Measurements from ENCODE around the gene SEPHS1. TPM values are rescaled to one million over a fixed set of nuclear protein-coding genes. Genes with fewer than 3 reads are reported as not detected.

Gene SEPHS1
- total RNA-seq, 4 donors from 2014 or later, result 28.9 to 41.3 (median 37.9) TPM

DNA sequence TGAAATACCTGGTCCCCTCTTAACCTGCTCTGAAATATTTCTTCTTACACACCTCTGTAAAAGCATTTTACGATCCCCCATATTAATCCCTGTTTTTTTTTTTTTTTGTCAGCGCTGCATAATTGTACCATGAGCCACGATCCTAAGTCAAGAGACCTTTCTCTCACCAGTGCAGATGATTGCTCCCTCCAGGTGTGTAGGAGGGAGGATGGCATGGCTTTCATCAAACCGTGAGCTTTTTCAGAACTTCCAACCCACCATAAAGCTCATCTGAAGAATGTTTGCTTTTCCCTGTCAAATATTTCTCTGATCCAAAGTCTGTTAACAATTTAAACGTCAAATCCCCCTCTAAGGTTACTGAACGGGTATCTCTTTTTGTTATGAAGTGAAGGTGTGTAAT, 28.2 kb upstream of the SEPHS1 start:
- no peak for DNase-seq (ENCODE audit: low spot score)

DNA sequence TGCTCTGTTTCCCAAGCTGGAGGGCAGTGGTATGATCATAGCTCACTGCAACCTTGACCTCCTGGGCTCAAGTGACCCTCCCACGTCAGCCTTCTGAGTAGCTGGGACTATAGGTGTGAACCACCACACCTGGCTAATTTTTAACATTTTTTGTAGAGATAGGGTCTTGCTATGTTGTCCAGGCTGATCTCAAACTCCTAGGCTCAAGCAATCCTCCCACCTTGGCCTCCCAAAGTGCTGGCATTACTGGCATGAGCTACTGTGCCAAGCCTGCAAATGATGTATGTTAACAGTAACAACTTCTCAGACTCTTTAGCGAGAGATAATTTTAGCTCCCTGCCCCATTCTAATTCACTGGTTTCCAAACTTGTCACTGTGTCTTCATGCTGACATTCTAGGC, 27.7 kb upstream of the SEPHS1 start:
- ATAC-seq (ENCODE audit: low FRiP score) (no peak), DNase-seq (ENCODE audit: low spot score) (no peak)
- TF ChIP-seq, protein P1, sequence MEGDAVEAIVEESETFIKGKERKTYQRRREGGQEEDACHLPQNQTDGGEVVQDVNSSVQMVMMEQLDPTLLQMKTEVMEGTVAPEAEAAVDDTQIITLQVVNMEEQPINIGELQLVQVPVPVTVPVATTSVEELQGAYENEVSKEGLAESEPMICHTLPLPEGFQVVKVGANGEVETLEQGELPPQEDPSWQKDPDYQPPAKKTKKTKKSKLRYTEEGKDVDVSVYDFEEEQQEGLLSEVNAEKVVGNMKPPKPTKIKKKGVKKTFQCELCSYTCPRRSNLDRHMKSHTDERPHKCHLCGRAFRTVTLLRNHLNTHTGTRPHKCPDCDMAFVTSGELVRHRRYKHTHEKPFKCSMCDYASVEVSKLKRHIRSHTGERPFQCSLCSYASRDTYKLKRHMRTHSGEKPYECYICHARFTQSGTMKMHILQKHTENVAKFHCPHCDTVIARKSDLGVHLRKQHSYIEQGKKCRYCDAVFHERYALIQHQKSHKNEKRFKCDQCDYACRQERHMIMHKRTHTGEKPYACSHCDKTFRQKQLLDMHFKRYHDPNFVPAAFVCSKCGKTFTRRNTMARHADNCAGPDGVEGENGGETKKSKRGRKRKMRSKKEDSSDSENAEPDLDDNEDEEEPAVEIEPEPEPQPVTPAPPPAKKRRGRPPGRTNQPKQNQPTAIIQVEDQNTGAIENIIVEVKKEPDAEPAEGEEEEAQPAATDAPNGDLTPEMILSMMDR (IDR thresholded peaks at IDR 0.05), result no peak

More for the DNA sequence above, 28.2 kb upstream of the SEPHS1 start:
- TF ChIP-seq, protein P1 (IDR thresholded peaks at IDR 0.05), result no peak
- no peak for ATAC-seq (ENCODE audit: low FRiP score)

DNA sequence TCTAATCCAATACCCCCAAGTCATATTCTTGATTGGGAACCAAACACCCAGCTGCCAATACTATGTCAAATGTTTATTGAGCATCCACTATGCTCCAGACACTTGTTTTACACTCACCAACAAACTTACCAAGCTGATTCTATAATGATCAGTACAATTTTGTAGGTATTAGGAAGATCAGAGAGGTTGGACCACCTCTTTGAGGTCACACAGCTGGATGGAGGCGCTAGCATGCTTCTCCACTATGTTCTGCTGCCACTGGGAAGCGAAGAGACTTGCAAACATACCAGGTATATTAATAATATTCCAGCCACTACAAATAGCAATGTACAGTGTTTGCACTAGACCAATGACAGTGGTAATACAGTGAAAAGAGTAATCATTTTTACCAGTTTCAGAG, 25.6 kb upstream of the SEPHS1 start:
- TF ChIP-seq, protein P1 (IDR thresholded peaks at IDR 0.05), result no peak
- DNase-seq (ENCODE audit: low spot score) (no peak), ATAC-seq (ENCODE audit: low FRiP score) (no peak)

DNA sequence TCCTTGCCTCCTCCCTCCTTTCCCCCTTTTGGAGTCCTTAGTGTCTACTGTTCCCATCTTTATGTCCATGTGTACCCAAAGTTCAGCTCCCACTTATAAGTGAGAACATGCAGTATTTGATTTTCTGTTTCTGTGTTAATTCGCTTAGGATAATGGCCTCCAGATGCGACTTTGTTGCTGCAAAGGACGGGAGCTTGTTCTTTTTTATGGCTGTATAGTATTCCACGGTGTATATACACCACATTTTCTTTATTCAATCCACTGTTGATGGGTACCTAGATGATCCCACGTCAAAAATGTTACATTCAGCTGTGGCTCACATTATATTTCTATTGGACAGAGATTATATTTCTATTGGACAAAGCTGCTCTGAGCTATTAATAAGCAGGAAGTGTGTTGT, 24.4 kb upstream of the SEPHS1 start:
- ATAC-seq (ENCODE audit: low FRiP score), result no peak
- TF ChIP-seq, protein P1 (IDR thresholded peaks at IDR 0.05), result no peak

DNA sequence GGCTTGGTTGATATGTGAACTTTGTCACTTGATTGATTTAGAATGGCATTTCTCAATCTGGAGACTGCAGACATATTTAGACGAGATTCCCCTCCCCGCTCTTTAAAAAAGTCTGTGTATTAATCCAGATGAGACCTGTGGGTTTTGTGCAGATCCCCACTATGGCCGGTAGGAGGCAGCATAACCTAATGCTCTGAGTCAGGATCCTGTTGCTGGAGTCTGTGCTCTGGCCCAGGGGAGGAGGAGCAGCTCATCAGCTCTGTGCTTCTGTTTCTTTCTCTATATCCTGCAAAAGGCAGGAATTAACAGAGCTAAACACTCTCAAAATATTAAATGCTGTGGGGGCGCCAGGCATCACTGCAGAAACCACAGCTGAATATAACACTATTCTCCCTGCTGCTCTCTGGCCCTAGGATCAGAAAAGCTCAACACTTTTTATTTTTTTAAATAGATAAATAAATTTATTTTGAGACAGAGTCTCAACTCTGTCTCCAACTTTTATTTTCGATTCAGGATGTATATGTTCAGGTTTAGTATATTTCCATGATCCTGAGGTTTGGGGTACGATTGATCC, 23.9 kb upstream of the SEPHS1 start:
- ATAC-seq (ENCODE audit: low FRiP score) (peak; percentile 96), DNase-seq (ENCODE audit: low spot score) (no peak)
- TF ChIP-seq, protein P1 (IDR thresholded peaks at IDR 0.05), result peak in 1 of 3 donors; percentile 27

More for the DNA sequence above, 24.4 kb upstream of the SEPHS1 start:
- no peak for DNase-seq (ENCODE audit: low spot score)

DNA sequence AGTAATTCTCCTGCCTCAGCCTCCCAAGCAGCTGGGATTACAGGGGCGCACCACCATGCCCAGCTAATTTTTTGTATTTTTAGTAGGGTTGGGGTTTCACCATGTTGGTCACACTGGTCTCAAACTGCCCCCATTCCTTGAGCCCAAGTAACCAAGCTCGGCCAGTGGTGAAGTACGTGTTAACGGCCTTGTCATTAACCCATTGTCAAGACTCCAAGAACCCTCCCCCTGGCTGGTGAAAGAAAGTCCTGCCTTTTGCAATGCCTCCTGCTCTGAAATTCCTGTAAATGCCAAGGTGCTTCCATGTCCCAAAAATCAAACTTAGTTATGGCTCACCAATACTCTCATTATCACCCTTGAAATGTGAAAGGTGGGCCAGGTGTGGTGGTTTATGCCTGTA, 18.8 kb upstream of the SEPHS1 start:
- TF ChIP-seq, protein P1 (IDR thresholded peaks at IDR 0.05), result no peak
- ATAC-seq (ENCODE audit: low FRiP score) (no peak), DNase-seq (ENCODE audit: low spot score) (no peak)

DNA sequence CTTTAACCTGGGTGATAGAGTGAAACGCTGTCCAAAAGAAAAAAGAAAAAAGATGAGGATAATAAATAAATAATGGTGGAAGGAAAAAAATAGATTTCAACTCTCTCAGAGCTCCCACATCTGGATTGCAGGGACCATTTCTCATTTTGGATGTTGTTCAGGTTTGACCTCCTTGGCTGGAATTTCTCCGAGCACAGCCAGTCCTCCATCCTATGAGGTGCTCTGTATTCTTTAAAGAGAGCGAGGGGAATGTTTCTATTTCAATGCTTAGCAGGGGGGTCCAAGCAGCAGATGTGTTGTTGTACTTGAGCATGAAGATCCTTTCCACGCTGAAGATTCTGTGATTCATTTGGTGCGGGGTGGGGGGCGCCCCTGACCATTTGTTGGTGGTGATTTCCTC, 17.7 kb upstream of the SEPHS1 start:
- ATAC-seq (ENCODE audit: low FRiP score), result no peak
- TF ChIP-seq, protein P1 (IDR thresholded peaks at IDR 0.05), result no peak
- DNase-seq (ENCODE audit: low spot score), result no peak

Data from omental fat pad (tissue), 4 donors.